Stimulated activated naive CD8-positive, alpha-beta T cell treated with anti-CD3 and anti-CD28 coated beads, Interleukin-15, Interleukin-2, amounts not matched to agents 100 ng/mL and 50 ng/mL, for 24 hours (primary cell): ENCODE data around the gene CELF2.
"Not testable (repeated sequence)": the region's sequence is repeated elsewhere in the genome, so short reads cannot be mapped to it uniquely, and the experiment has no call there.

Experiments
- H3K27ac Mint-ChIP-seq: one replicate; pipeline ENCODE4 v1.8.0; 2021; ENCODE audit warnings: mild to moderate bottlenecking, mixed read lengths
- H3K27me3 Mint-ChIP-seq: one replicate; pipeline ENCODE4 v1.8.0; 2021; ENCODE audit warnings: mixed read lengths
- H3K36me3 Mint-ChIP-seq: one replicate; pipeline ENCODE4 v1.8.0; 2021; ENCODE audit warnings: low read depth, mixed read lengths
- H3K4me1 Mint-ChIP-seq: one replicate; pipeline ENCODE4 v1.8.0; 2021; ENCODE audit warnings: low read depth, mixed read lengths
- H3K4me3 Mint-ChIP-seq: one replicate; pipeline ENCODE4 v1.8.0; 2021; ENCODE audit warnings: mild to moderate bottlenecking, mixed read lengths
- H3K9me3 Mint-ChIP-seq: one replicate; pipeline ENCODE4 v1.8.0; 2021; ENCODE audit warnings: mixed read lengths

The CELF2 gene

DNA sequence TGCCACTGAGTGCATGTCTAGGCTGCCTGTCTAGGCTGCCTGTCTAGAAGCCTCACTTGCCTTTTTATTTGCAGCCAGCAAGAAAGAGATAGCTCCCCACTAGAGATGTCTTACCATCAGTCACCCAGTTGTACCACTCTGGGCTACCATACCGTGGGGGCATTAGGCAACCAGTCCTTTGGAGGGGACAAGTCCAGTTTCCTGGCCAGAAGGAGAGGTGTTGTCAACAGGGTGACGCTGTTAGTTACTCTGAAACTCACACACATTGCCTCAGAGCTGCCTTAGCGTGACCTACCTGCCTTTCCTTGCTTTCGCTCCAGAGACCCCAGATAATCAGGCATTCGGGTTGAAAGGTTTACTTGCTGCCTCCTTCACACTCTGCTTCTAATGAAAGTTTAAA lies 155.4 kb downstream of the CELF2 start:
- Mint-ChIP-seq H3K9me3 (no peaks in the 10 kb centered on the region), H3K4me3 (no peak overlapping the region), H3K36me3 (peaks cover 10% of the 10 kb centered on the region), H3K27ac (no peak overlapping the region), H3K27me3 (no peaks in the 10 kb centered on the region), H3K4me1 (no peaks in the 10 kb centered on the region)

DNA sequence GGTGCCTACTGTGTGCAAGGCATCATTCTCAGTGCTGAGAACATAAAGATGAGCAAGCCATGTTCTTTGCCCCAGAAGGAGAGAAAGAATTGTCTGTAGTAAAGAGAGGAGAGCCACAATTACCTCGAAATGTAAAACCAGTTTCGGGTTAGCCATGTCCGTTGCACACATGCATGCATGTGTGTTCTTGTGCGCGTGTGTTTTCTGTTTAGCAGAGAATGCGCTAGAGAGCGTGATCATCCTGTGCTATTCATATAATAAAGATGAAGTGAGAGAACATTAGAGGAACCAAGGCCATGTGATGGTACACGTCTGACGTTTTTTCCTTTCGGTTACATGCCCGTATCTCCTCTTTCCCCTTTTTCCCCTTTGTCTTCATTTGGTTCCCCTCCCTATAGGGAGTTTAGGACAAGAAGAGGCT lies 158.2 kb downstream of the CELF2 start:
- Mint-ChIP-seq H3K9me3 (no peaks in the 10 kb centered on the region), H3K4me3 (no peak overlapping the region), H3K36me3 (peaks cover 36% of the 10 kb centered on the region), H3K4me1 (no peaks in the 10 kb centered on the region), H3K27me3 (no peaks in the 10 kb centered on the region), H3K27ac (peak overlapping the region; percentile 99)

DNA sequence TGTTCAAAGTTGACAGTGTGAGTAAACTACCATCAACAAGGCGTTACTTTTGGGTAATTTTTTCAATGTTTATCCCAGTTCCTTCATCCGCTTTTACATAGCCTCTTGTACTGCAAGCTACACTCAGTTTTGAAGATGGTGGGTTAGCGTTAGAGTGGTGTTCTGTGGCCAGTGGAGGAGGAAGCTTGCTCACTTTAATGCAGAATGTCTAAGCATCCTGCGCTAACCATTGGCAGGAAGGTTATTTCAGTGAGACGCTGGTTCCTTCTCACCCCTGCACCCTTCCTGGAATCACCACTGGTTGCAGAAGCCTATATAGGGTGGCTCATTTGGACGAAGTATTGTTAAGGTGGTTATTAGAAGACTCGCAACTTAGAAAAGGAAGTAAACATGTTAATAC lies 159.1 kb downstream of the CELF2 start:
- Mint-ChIP-seq H3K27ac (peak overlapping the region; percentile 99), H3K27me3 (no peaks in the 10 kb centered on the region), H3K9me3 (no peaks in the 10 kb centered on the region), H3K4me3 (no peak overlapping the region), H3K4me1 (peaks cover 9% of the 10 kb centered on the region), H3K36me3 (peaks cover 45% of the 10 kb centered on the region)

DNA sequence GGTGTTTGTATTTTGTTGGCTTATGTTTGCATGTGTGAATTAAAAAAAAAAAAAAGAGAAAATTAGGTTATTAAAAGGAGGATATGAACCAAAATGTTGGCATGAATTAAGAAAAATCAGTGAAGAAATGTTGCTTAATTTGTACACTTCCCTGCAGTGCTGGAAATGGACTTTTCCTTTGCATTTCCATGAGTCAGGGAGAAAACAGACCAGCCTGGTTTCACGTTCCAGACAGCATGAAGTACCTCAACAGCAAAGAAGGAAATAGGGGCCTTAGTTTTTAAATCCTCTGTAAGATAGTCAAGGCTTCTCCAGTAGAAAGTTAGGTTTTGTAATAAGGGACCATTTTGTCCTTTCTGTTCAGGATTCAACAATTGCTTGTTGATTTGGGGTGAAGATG lies 159.7 kb downstream of the CELF2 start:
- Mint-ChIP-seq H3K27ac (peak overlapping the region; percentile 99), H3K4me3 (no peak overlapping the region), H3K4me1 (peaks cover 15% of the 10 kb centered on the region), H3K27me3 (no peaks in the 10 kb centered on the region), H3K36me3 (peaks cover 51% of the 10 kb centered on the region), H3K9me3 (no peaks in the 10 kb centered on the region)

DNA sequence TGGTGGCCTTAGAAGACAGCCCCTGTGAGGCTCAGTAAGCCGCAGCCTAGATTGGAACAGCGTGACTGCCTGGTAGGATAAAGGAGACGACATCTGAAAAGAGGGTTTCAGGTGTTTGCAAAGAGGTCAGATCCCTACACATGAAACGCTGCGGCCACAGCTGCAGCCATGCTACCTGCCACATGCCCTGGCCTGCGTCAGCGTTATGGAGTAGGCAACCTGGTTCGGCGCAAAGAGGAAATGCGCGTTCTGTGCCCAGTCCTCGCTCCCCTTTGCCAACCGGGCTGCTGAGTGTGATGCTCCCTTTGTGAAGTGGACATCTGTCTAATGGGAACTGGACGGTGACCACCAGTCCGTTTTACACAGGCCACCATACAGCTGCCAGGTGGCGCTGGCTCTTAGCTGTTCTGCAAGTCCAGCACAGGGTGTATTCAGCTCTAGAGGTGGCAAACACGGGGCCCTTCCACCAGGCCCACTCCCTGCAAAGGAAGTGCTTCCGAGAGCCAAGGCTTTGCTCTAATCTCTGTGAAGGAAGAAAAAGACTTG lies 160.3 kb downstream of the CELF2 start:
- H3K4me1 Mint-ChIP-seq, result peaks cover 21% of the 10 kb centered on the region
- peak overlapping the region; percentile 99 for H3K27ac Mint-ChIP-seq

DNA sequence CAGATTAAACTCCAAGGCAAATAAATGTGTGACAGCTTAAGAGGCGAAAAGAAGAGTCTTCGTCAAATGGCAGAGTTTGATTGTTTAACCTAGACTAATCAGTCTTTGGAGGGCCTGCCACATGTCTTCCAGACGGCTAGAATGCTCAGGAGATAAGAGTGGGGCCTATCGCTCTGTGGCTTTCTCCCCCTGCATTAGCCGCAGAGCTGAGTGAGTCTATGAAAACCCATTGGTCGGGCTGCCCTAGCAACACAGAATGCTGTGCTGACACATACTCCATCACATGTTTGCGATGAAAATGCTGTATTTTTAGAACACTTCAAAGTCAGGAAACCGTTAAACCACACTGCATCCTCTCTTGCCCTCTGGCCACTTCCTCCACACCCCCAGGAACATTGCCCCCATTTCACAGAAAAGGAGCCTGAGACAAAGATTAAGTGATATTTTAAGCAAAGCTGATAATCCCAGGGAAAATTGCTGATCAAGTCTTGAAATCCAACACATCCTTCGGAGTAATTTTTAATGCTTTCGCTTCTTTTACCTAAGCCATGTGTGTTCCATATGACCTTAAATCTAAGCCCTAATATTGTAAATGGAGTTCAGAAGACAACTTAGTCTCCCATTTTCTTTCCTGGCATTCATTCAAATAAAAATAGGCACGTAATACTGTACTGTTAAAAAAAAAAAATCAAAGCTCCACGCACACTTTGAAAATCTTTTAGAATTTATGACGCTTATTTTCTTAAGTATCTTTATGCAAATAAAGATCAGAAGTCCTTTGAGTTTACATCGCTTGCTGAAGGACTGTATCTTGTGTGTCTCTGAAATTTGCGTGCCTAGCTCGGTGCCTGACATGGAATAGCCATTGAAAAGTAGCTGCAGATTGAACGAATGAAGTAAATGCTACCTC lies 161.2 kb downstream of the CELF2 start:
- Mint-ChIP-seq H3K27ac (peak overlapping the region; percentile 99), H3K4me1 (peaks cover 30% of the 10 kb centered on the region), H3K4me3 (no peak overlapping the region), H3K9me3 (no peaks in the 10 kb centered on the region), H3K36me3 (peaks cover 66% of the 10 kb centered on the region), H3K27me3 (no peaks in the 10 kb centered on the region)

More for the DNA sequence above, 160.3 kb downstream of the CELF2 start:
- no peak overlapping the region for H3K4me3 Mint-ChIP-seq
- H3K27me3 Mint-ChIP-seq, result no peaks in the 10 kb centered on the region
- no peaks in the 10 kb centered on the region for H3K9me3 Mint-ChIP-seq
- peaks cover 57% of the 10 kb centered on the region for H3K36me3 Mint-ChIP-seq

DNA sequence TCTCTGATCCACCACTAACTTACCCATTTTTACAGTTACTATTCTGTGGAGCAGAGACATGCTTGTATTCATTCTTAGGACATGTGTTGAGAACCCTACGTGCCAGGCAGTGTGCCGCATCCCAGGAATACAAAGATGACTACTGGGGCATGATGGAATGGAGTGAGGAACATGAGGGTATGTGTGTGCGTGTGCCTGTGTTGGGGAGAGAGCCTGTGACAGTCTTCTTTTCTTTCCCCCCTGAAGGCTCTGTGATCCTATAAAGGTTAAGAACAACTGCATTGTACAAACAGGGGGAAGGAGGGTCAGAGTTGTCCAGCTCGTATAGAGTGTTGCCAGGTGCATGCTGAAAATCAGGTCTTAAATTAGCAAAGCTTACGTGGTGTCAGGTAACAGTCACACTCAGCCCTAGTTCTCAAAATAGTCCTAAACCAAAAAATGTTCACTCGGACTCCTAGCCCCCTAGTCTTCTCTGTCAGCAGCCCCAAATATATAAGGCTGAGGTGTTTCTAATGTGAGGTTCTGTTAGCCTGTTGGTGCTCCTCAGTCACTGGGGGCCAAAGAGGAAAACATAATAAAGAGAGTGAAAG lies 161.9 kb downstream of the CELF2 start:
- Mint-ChIP-seq H3K36me3 (peaks cover 73% of the 10 kb centered on the region), H3K4me3 (no peak overlapping the region)

DNA sequence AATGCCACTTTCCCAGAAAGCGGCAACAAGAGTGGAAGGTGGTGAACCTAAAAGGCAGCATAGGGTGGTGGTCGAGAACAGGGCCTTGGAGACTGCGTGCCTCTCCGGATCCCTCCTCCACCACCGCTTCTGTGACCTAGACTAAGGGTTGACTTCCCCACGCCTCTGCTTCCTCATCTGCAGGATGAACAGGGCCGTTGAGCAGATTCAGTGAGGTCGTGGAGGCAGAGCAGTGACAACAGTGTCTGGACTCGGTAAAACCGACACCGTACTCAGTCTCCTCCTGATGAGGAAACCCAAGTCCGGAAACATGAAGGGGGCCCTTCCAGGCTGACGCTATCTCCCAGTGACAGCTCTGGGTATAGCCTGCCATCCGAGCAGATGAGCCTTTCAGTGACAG lies 162.6 kb downstream of the CELF2 start:
- Mint-ChIP-seq H3K9me3 (no peaks in the 10 kb centered on the region), H3K36me3 (peaks cover 79% of the 10 kb centered on the region), H3K4me1 (peaks cover 43% of the 10 kb centered on the region), H3K4me3 (no peak overlapping the region), H3K27ac (peak overlapping the region; percentile 99), H3K27me3 (no peaks in the 10 kb centered on the region)

More for the DNA sequence above, 161.9 kb downstream of the CELF2 start:
- H3K27me3 Mint-ChIP-seq, result no peaks in the 10 kb centered on the region
- H3K4me1 Mint-ChIP-seq, result peaks cover 37% of the 10 kb centered on the region
- H3K9me3 Mint-ChIP-seq, result no peaks in the 10 kb centered on the region
- H3K27ac Mint-ChIP-seq, result peak overlapping the region; percentile 99

DNA sequence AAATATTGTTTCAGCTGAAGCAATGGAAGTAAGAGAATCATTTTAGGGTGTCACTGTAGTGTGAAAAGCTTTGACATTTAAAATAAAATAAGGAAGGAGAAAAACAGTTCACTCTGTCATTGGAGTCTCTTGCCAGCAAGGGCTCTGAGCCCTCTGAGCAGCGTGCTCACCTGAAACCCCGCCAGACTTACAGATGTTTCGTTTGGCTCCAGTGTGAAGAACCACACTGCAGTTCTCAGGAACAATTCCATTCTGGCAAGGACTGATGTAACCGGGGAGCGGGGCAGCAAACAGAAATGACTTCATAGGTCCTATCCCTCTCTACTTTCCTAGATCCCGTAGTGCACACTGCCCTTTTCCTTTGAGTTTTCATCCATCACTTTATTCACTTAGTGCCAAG lies 164.3 kb downstream of the CELF2 start:
- peaks cover 4% of the 10 kb centered on the region for H3K9me3 Mint-ChIP-seq
- peak overlapping the region; percentile 93 for H3K27ac Mint-ChIP-seq
- H3K4me3 Mint-ChIP-seq, result no peak overlapping the region
- H3K36me3 Mint-ChIP-seq, result peaks cover 93% of the 10 kb centered on the region
- peaks cover 61% of the 10 kb centered on the region for H3K4me1 Mint-ChIP-seq
- no peaks in the 10 kb centered on the region for H3K27me3 Mint-ChIP-seq

DNA sequence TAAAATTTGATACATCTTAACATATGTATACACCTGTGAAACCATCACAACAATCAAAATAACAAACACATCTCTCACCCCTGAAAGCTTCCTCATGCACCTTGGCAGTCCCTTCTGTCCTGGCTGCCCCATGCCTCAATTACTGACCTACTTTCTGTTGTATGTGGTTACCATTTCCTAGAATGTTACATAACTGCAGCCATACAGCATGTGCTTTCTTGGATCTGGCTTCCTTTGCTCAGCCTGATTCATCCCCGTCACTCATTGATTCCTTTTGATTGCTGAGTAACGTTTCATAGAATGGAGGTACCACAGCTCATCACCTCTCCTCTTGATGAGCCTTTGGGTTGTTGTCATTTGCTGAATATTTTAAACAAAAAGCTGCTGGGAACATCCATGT lies 165.3 kb downstream of the CELF2 start:
- peaks cover 71% of the 10 kb centered on the region for H3K4me1 Mint-ChIP-seq
- H3K27me3 Mint-ChIP-seq, result no peaks in the 10 kb centered on the region
- H3K4me3 Mint-ChIP-seq, result peak overlapping the region; percentile 11
- H3K27ac Mint-ChIP-seq, result peak overlapping the region; percentile 93
- H3K9me3 Mint-ChIP-seq, result peaks cover 7% of the 10 kb centered on the region
- H3K36me3 Mint-ChIP-seq, result peaks cover 97% of the 10 kb centered on the region

DNA sequence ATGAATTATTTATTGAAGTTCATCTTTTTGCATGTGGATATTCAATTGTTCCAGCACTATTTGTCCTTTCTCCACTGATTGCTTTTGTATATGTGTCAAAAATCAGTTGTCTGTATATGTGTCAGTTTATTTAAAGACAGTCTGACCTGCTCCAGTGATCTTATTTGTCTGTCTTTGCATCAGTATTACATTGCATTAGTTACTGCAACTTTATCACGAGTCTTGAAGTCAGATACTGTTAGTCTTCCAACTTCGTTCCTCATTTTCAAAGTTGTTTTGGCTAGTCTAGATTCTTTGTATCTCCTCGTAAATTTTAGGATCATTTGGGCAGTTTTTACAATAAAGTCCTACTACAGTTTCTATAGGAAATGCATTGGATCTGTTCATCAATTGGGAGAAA lies 166.4 kb downstream of the CELF2 start:
- Mint-ChIP-seq H3K27ac (peak overlapping the region; percentile 49), H3K36me3 (peaks cover 96% of the 10 kb centered on the region), H3K27me3 (no peaks in the 10 kb centered on the region), H3K9me3 (peaks cover 7% of the 10 kb centered on the region), H3K4me1 (peaks cover 82% of the 10 kb centered on the region), H3K4me3 (no peak overlapping the region)

DNA sequence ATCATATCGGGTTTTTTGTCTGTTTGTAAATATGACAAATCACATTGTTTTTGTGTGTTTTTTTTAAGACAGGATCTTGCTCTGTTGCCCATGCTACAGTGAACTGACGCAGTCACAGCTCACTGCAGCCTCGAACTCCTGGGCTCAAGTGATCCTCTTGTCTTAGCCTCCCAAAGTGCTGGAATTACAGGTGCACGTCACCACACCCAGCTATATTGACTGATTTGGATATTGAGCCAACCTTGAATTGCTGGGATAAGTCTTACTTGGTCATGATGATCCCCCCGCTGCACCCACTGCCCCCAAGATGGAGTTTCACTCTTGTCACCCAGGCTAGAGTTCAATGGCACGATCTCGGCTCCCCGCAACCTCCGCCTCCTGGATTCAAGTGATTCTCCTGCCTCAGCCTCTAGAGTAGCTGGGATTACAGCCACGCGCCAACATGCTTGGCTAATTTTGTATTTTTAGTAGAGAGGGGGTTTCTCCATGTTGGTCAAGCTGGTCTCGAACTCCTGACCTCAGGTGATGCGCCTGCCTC lies 167.5 kb downstream of the CELF2 start:
- peak overlapping the region; percentile 65 for H3K27ac Mint-ChIP-seq
- peaks cover 96% of the 10 kb centered on the region for H3K36me3 Mint-ChIP-seq
- H3K4me1 Mint-ChIP-seq, result peaks cover 93% of the 10 kb centered on the region
- not testable (repeated sequence) for H3K9me3 Mint-ChIP-seq, H3K4me3 Mint-ChIP-seq, H3K27me3 Mint-ChIP-seq

DNA sequence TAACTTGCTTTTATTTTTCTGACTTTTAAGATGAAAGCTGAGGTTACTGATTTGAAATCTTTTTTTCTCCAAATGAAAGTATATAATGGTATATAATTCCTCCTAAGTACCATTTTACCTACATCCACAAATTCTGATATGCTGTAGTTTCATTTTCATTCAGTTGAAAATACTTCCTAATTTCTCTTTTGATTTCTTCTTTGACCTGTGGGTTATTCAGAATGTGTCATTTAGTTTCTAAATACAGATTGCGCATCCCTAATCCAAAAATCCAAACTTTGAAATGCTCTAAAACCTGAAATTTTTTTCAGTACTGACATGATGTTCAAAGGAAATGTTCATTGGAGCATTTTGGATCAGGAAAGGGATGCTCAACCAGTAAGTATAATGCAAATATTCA lies 168.7 kb downstream of the CELF2 start:
- Mint-ChIP-seq H3K4me1 (peaks cover 100% of the 10 kb centered on the region), H3K36me3 (peaks cover 99% of the 10 kb centered on the region), H3K27me3 (no peaks in the 10 kb centered on the region), H3K27ac (peak overlapping the region; percentile 65), H3K4me3 (peak overlapping the region; percentile 67), H3K9me3 (peaks cover 7% of the 10 kb centered on the region)

DNA sequence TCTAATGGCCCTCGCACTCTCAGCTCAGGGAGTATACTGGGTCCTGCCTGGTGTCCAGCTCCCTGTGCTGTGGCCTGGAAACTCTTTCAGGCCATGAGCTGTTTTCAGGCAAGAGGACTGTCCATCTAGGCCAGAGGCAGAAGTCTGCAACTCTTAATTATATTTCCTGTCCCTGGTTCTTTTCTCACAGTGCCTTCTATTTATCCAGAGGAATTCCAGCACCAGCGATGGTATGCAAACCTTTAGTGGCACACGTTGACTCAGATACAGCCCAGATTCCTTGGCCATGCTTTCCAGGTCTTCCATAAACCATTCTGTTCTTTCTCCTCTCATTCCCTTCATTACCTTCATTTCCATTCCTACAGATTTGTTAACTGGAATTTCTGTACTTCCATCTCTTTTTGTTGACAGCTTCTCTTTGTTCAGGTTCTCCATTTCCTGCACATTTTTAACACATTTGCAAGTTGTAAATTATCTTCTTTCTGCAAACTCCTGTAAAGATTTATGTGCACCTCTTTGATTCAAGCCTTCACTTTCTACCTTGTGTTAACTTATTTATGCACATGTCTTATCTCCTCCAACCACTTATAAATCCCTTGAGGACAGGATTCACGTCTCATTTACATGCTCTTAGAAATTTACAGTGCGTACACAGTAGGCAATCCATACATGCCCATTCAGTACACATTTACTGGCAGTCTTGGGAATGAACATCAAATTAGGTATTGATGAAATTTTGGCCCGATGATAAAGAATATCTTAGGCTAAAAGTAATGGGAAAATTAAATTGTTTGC lies 172.1 kb downstream of the CELF2 start:
- H3K27me3 Mint-ChIP-seq, result no peaks in the 10 kb centered on the region
- peaks cover 7% of the 10 kb centered on the region for H3K9me3 Mint-ChIP-seq
- H3K4me3 Mint-ChIP-seq, result peak overlapping the region; percentile 21
- peaks cover 98% of the 10 kb centered on the region for H3K4me1 Mint-ChIP-seq
- H3K27ac Mint-ChIP-seq, result peak overlapping the region; percentile 71
- peaks cover 95% of the 10 kb centered on the region for H3K36me3 Mint-ChIP-seq
